Neuronal stem cell (in vitro differentiated cells): ENCODE results near the gene KAT14.

Experiments used
- DNase-seq: peaks from one replicate; pipeline ENCODE4 v3.0.0-alpha.2; 2013; ENCODE audit warnings: low spot score
- H2AFZ ChIP-seq: one replicate; pipeline ENCODE4 v1.6.1; 2013; ENCODE audit warnings: mild to moderate bottlenecking, low read length, inconsistent platforms
- H2AK5ac ChIP-seq: 2 replicates; pipeline ENCODE4 v1.6.1; 2013; ENCODE audit warnings: low read depth, mild to moderate bottlenecking, inconsistent platforms, low read length, moderate library complexity, mixed read lengths
- H2BK120ac ChIP-seq: 2 replicates; pipeline ENCODE4 v1.6.1; 2013; ENCODE audit warnings: low read depth, mild to moderate bottlenecking, inconsistent platforms, low read length, moderate library complexity, mixed read lengths
- H2BK12ac ChIP-seq: one replicate; pipeline ENCODE4 v1.6.1; 2013; ENCODE audit warnings: low read length, inconsistent platforms
- H2BK15ac ChIP-seq: 2 replicates; pipeline ENCODE4 v1.6.1; 2013; ENCODE audit warnings: mild to moderate bottlenecking, low read length, inconsistent platforms, mixed read lengths
- H2BK5ac ChIP-seq: one replicate; pipeline ENCODE4 v1.6.1; 2013; ENCODE audit warnings: inconsistent platforms, mild to moderate bottlenecking, low read length, moderate library complexity
- H3K14ac ChIP-seq: one replicate; pipeline ENCODE4 v1.6.1; 2013; ENCODE audit warnings: low read length, inconsistent platforms
- H3K18ac ChIP-seq: 2 replicates; pipeline ENCODE4 v1.6.1; 2013; ENCODE audit warnings: low read length, inconsistent platforms
- H3K23ac ChIP-seq: 2 replicates; pipeline ENCODE4 v1.6.1; 2013; ENCODE audit warnings: low read depth, mild to moderate bottlenecking, mixed read lengths, low read length, inconsistent platforms; ENCODE audit not compliant: poor library complexity
- H3K27ac ChIP-seq: replicated peaks from 3 replicates; pipeline ENCODE4 v1.5.1; 2013; ENCODE audit warnings: low read length, inconsistent platforms
- H3K27me3 ChIP-seq, 3 experiments: 2 replicates each; pipeline ENCODE4 v1.6.1; 2013; ENCODE audit warnings: low read length in 3 of 3, mild to moderate bottlenecking in 2 of 3, inconsistent platforms in 1 of 3, low read depth in 1 of 3, mixed read lengths in 1 of 3, moderate library complexity in 1 of 3; ENCODE audit not compliant: control insufficient read depth in 3 of 3, insufficient read depth in 3 of 3
- H3K36me3 ChIP-seq, 2 donors: replicated peaks in 1 of 2; 2 replicates each; pipeline ENCODE4 v1.6.1; 2013; ENCODE audit warnings: low read length in 2 of 2; ENCODE audit not compliant: control insufficient read depth in 2 of 2, insufficient read depth in 2 of 2
- H3K4ac ChIP-seq: 2 replicates; pipeline ENCODE4 v1.6.1; 2013; ENCODE audit warnings: inconsistent platforms, mild to moderate bottlenecking, low read length, moderate library complexity
- H3K4me1 ChIP-seq, 2 donors: 1 replicate in 1 of 2; 2 replicates in 1 of 2; pipeline ENCODE4 v1.6.1; 2013; ENCODE audit warnings: low read length in 2 of 2, low read depth in 1 of 2; ENCODE audit not compliant: control insufficient read depth in 2 of 2, insufficient read depth in 1 of 2
- H3K4me2 ChIP-seq: one replicate; pipeline ENCODE4 v1.6.1; 2013; ENCODE audit warnings: mild to moderate bottlenecking, low read length, inconsistent platforms; ENCODE audit not compliant: insufficient read depth, poor library complexity, severe bottlenecking
- H3K4me3 ChIP-seq, 2 donors: 2 replicates each; pipeline ENCODE4 v1.5.1; 2013; ENCODE audit warnings: low read length in 2 of 2, mild to moderate bottlenecking in 2 of 2, inconsistent platforms in 1 of 2, moderate library complexity in 1 of 2
- H3K79me1 ChIP-seq: one replicate; pipeline ENCODE4 v1.6.1; 2013; ENCODE audit warnings: low read depth, mild to moderate bottlenecking, inconsistent platforms, low read length, moderate library complexity
- H3K9ac ChIP-seq: one replicate; pipeline ENCODE4 v1.6.1; 2013; ENCODE audit warnings: mild to moderate bottlenecking, low read depth, low read length, inconsistent platforms; ENCODE audit not compliant: poor library complexity
- H3K9me3 ChIP-seq, 2 donors: replicated peaks in 1 of 2; 2 replicates each; pipeline versions ENCODE3 to v1.6.1; 2013; ENCODE audit warnings: low read length in 2 of 2, mild to moderate bottlenecking in 2 of 2, inconsistent platforms in 1 of 2, low read depth in 1 of 2, mixed read lengths in 1 of 2, moderate library complexity in 1 of 2; ENCODE audit not compliant: control insufficient read depth in 2 of 2, insufficient read depth in 1 of 2
- H4K8ac ChIP-seq: one replicate; pipeline ENCODE4 v1.6.1; 2013; ENCODE audit warnings: low read depth, mild to moderate bottlenecking, inconsistent platforms, low read length, moderate library complexity
- H4K91ac ChIP-seq: one replicate; pipeline ENCODE4 v1.6.1; 2013; ENCODE audit warnings: low read length, low read depth, mild to moderate bottlenecking, inconsistent platforms; ENCODE audit not compliant: poor library complexity
- WGBS, 2 donors: extraction: QIAGEN DNeasy Blood & Tissue Kit; methylation state at CpG; one replicate each; pipeline ENCODE4 v1.1.7; 2013; ENCODE audit warnings: missing lambda C conversion rate in 2 of 2, mixed read lengths in 1 of 2; ENCODE audit not compliant: insufficient read length in 2 of 2, insufficient replicate concordance in 1 of 2; ENCODE audit errors: extremely low coverage in 2 of 2; 5-methylcytosine and 5-hydroxymethylcytosine counted together

The KAT14 gene

GRCh38 chr20:18133962-18134361 is 3.7 kb upstream of the KAT14 start:
- no peaks in the 10 kb centered on the region for H3K36me3 ChIP-seq
- no peaks in the 10 kb centered on the region for H3K9me3 ChIP-seq
- H2BK120ac ChIP-seq = no peak overlapping the region
- H2BK12ac ChIP-seq = no peak overlapping the region
- no peak overlapping the region for H3K23ac ChIP-seq
- no peak overlapping the region for H2BK15ac ChIP-seq
- H4K91ac ChIP-seq = no peak overlapping the region
- no peak overlapping the region for H3K14ac ChIP-seq
- H3K9ac ChIP-seq = no peak overlapping the region
- no peak overlapping the region for H3K4ac ChIP-seq
- peaks cover 3 to 4% of the 10 kb centered on the region in 2 donors for H3K4me1 ChIP-seq
- no peak overlapping the region for H3K18ac ChIP-seq
- no peak overlapping the region for H2BK5ac ChIP-seq
- H3K4me2 ChIP-seq = no peak overlapping the region
- WGBS, 2 donors = no CpG with 5 or more reads among the region's 2 CpGs
- H2AFZ ChIP-seq = no peak overlapping the region
- H3K4me3 ChIP-seq = no peak overlapping the region
- H4K8ac ChIP-seq = no peak overlapping the region
- H3K27me3 ChIP-seq = peaks cover 0 to 28% (median 0%) of the 10 kb centered on the region in 3 experiments
- H3K27ac ChIP-seq = no peak overlapping the region
- peaks cover 9% of the 10 kb centered on the region for H3K79me1 ChIP-seq
- no peak for DNase-seq
- no peak overlapping the region for H2AK5ac ChIP-seq

- no CpG with 5 or more reads among the region's 15 CpGs for WGBS, 2 donors
- peaks cover 0 to 14% (median 0%) of the 10 kb centered on the region in 3 experiments for H3K27me3 ChIP-seq
- no peak overlapping the region for H4K8ac ChIP-seq
- peak overlapping the region; percentile 96 for H3K27ac ChIP-seq
- H3K4me3 ChIP-seq = peak overlapping the region; percentile 74 to 88
- peak overlapping the region; percentile 61 for H3K14ac ChIP-seq
- no peak overlapping the region for H2BK120ac ChIP-seq
- DNase-seq = no peak
- peak overlapping the region; percentile 99 for H2AFZ ChIP-seq
- H2AK5ac ChIP-seq = peak overlapping the region; percentile 51
- no peak overlapping the region for H3K23ac ChIP-seq
- no peak overlapping the region for H3K4ac ChIP-seq
- H2BK12ac ChIP-seq = no peak overlapping the region
- peaks cover 4 to 20% of the 10 kb centered on the region in 2 donors for H3K36me3 ChIP-seq
- peaks cover 9% of the 10 kb centered on the region for H3K79me1 ChIP-seq
- no peak overlapping the region for H4K91ac ChIP-seq
- H3K9ac ChIP-seq = peak overlapping the region; percentile 93
- H3K9me3 ChIP-seq = peaks cover 0 to 2% of the 10 kb centered on the region in 2 donors
- peak overlapping the region; percentile 82 for H3K4me2 ChIP-seq
- H3K18ac ChIP-seq = peak overlapping the region; percentile 99
- peaks cover 6% of the 10 kb centered on the region in 2 donors for H3K4me1 ChIP-seq
- H2BK15ac ChIP-seq = no peak overlapping the region
- H2BK5ac ChIP-seq = peak overlapping the region; percentile 45
Observed at GRCh38 chr20:18138266-18138582, 561 bp downstream of the KAT14 start.

- peak overlapping the region; percentile 74 to 88 for H3K4me3 ChIP-seq
- H3K23ac ChIP-seq = no peak overlapping the region
- peaks cover 0 to 2% of the 10 kb centered on the region in 2 donors for H3K9me3 ChIP-seq
- H4K8ac ChIP-seq = no peak overlapping the region
- peak overlapping the region; percentile 82 for H3K4me2 ChIP-seq
- no peak overlapping the region for H2BK120ac ChIP-seq
- peak overlapping the region; percentile 99 for H2AFZ ChIP-seq
- WGBS, 2 donors = no CpG with 5 or more reads among the region's 7 CpGs
- no peak for DNase-seq
- H3K27ac ChIP-seq = no peak overlapping the region
- H3K79me1 ChIP-seq = peaks cover 9% of the 10 kb centered on the region
- H3K36me3 ChIP-seq = peaks cover 4 to 24% of the 10 kb centered on the region in 2 donors
- no peak overlapping the region for H4K91ac ChIP-seq
- no peak overlapping the region for H2BK5ac ChIP-seq
- no peak overlapping the region for H2BK15ac ChIP-seq
- H3K18ac ChIP-seq = no peak overlapping the region
- H3K9ac ChIP-seq = no peak overlapping the region
- no peak overlapping the region for H2AK5ac ChIP-seq
- peaks cover 6% of the 10 kb centered on the region in 2 donors for H3K4me1 ChIP-seq
- no peak overlapping the region for H2BK12ac ChIP-seq
- no peak overlapping the region for H3K14ac ChIP-seq
- no peak overlapping the region for H3K4ac ChIP-seq
- H3K27me3 ChIP-seq = peaks cover 0 to 7% (median 0%) of the 10 kb centered on the region in 3 experiments
Observed at GRCh38 chr20:18138639-18139583, 1.2 kb downstream of the KAT14 start.

- no peak overlapping the region for H3K27ac ChIP-seq
- WGBS, 2 donors = no CpG with 5 or more reads among the region's 2 CpGs
Observed at GRCh38 chr20:18139832-18140231, 2.2 kb downstream of the KAT14 start.

More at GRCh38 chr20:18139832-18140231, 2.2 kb downstream of the KAT14 start:
- H3K79me1 ChIP-seq = peaks cover 9% of the 10 kb centered on the region
- no peak overlapping the region for H3K4me2 ChIP-seq
- no peak overlapping the region for H2BK120ac ChIP-seq
- H3K9me3 ChIP-seq = peaks cover 0 to 2% of the 10 kb centered on the region in 2 donors
- H2AK5ac ChIP-seq = no peak overlapping the region
- H3K4me1 ChIP-seq = peaks cover 6% of the 10 kb centered on the region in 2 donors
- H2BK15ac ChIP-seq = no peak overlapping the region
- no peak overlapping the region for H4K91ac ChIP-seq
- no peak overlapping the region for H3K18ac ChIP-seq
- H3K14ac ChIP-seq = no peak overlapping the region
- H2BK5ac ChIP-seq = no peak overlapping the region
- H3K9ac ChIP-seq = no peak overlapping the region
- H3K27me3 ChIP-seq = no peaks in the 10 kb centered on the region
- peaks cover 4 to 34% of the 10 kb centered on the region in 2 donors for H3K36me3 ChIP-seq
- H2AFZ ChIP-seq = no peak overlapping the region
- DNase-seq = no peak
- no peak overlapping the region for H2BK12ac ChIP-seq
- no peak overlapping the region for H3K23ac ChIP-seq
- no peak overlapping the region for H4K8ac ChIP-seq
- H3K4ac ChIP-seq = no peak overlapping the region
- H3K4me3 ChIP-seq = no peak overlapping the region
